Measurements from ENCODE around the gene JKAMP.

The JKAMP gene

DNA sequence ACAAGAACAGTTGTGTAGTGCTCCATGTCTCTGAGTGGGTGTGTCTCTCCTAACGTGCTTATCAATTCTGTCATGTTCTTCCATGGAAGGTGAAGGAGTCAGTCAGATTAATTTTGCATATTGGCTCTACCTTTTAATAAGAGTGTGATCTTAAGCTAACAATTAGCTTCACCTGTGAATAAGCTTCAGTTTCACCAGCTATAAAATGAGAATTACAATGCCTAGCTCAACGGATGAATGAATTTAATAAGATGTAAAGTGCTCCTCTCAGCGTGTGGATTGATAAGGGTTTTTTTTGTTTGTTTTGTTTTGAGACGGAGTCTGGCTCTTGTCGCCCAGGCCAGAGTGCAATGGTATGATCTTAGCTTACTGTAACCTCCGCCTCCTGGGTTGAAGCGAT, 59.6 kb downstream of the JKAMP start:
- no peak for DNase-seq

- DNase-seq, result no peak
These were observed 63.0 kb downstream of the JKAMP start for GRCh38 chr14:59547310-59547709.
